GM19193 (cell line): ENCODE measurements around the gene CHPF.

Experiments
- POLR2A ChIP-seq: IDR thresholded peaks from 4 replicates; pipeline ENCODE4 v1.6.1; 2011; ENCODE audit not compliant: insufficient read depth, insufficient read length; ENCODE audit errors: extremely low read depth

CHPF gene

DNA sequence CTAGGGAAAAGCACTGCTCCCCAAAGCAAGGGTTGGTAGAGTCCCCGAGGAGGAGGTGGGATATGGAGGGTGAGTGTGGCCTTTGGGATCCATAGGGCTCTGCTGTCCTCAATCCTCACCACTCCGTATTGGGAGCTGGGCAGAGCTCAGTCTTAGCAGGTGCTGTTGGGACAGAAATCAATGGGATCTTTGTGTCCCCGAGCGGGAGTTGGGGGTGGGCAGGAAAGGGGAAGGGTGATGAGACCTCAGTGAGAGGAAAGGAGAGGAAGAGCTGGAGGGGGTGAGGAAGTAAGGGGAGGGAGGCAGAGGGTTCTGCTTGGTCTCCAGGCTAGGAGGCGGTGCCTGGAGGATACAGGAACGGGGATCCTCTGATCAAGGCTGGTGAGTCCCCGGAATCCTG, 26.7 kb downstream of the CHPF start:
- no peak for TF ChIP-seq POLR2A

DNA sequence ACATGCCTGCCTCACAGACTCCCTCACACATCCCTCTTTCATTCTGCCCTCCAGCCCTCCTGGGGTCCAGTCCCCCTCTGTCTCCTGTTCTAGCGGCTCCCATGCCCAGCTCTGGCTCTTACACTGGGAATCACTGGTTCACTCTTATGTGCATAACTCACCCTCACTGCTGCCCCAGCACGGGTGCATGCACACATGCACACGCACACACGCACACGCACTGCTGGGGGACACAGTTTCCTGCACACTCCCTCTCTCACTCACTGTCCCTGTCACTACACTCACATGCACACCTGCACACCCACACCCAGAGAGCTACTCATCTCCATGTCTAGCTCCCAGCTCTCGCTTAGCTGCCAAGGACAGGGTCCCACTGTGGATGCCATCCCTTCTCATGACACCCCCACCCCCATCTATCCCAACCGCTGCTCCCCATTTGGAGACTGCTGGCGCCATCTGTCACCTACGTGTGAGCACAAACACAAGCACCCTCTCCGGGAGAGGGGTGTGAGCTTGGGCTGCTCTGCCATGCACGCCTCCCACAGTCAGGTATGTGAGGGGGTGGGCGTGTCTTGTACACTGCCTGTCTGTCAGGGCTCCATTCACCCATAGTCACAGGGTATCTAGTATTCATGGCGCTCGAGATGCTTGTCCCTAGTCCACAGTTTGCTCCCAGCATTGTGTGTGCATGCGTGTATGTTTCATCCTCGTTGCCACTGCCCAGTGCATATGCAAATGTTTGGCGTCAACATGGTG, 27.6 kb downstream of the CHPF start:
- no peak for TF ChIP-seq POLR2A

DNA sequence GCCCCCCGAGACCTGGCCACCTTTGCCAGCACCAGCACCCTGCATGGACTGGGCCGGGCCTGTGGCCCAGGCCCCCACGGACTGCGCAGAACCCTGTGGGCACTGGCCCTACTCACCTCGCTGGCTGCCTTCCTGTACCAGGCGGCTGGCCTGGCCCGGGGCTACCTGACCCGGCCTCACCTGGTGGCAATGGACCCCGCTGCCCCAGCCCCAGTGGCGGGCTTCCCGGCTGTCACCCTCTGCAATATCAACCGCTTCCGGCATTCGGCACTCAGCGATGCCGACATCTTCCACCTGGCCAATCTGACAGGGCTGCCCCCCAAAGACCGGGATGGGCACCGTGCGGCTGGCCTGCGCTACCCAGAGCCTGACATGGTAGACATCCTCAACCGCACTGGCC, 28.8 kb downstream of the CHPF start:
- TF ChIP-seq POLR2A: no peak

DNA sequence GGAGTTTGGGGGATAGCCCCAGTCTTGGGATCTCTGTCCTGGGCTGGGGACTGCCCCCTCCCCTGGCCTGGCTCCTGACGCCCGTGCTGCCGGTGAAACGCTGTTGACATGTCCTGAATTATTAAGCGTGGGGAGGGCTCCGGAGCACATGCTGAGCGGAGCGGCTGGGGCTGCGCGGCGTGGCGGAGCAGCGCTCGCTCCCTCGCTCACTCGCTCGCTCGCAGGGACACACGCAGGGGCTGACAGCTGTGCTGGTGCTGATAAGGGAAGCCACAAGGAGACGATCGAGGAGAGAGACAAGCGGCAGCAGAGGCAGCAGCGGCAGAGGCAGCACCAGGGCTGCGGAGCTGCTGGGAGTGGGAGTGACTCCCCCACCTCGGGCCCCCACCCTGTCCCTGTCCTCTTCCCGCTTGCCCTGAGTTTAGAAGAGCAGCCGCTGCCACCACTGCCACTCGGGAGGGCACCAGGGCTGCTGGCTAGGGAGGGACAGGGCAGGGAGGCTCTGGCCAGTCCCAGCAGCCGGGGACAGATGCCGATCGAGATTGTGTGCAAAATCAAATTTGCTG, 29.3 kb downstream of the CHPF start, which contains the start of gene ASIC4:
Gene ASIC4 (plus strand): TSS at position 287 of the 566 bp plus-strand sequence. CDS start 243 bp downstream, at position 530.
- TF ChIP-seq POLR2A: no peak

DNA sequence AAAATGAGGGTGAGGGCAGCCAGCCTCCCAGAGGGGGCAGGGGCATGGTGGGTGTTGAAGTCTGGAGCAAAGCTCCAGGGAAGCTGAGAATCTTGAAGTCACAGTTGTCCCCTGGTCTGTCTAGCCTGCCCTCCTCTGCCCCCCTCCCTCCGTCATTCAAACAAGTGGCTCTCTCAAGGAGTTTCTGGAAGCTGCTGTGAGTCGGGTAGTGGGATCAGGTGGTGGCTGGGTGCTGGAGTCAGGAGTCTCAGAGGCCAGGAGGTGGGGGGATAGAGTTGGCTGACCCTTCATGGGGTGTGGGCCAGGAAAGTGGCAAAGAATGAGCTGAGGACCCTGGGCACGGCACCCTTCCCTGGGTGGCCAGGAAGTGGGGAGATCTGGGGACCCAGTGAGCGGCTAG, 29.8 kb downstream of the CHPF start:
- TF ChIP-seq POLR2A: no peak

DNA sequence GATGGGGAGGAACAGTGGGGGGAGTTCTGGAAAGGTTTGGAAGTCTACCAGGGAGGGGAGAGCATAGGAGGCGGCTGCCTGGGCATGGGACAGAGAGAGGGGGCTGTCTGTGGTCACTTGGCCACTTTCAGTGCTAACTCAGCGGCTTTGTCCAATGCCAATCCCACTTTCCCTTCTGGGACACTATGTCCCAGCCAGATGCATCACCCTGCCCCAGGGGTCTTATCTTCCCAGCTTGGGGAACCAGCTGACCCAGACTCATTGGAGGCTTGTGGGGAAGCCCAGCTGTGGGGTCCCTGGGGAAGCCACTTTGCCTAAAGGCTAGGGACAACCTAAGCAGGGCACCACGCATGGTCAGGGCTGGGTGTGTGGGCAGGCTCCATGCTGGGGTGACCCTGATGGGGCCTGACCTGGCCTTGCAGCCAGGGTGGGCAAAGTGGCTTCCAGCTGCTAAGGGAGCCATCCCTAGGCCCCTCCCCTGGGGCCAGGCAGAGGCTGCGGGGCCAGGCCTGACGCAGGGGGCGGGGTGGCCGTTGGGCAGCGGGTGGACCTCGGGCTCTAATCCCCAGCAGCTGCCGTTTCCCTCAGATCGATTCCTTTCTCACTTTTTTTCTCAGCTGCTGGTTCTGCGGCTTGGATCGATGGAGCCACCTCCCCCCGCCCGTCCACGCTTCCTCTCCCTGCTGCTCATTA, 30.9 kb downstream of the CHPF start:
- TF ChIP-seq POLR2A: no peak

DNA sequence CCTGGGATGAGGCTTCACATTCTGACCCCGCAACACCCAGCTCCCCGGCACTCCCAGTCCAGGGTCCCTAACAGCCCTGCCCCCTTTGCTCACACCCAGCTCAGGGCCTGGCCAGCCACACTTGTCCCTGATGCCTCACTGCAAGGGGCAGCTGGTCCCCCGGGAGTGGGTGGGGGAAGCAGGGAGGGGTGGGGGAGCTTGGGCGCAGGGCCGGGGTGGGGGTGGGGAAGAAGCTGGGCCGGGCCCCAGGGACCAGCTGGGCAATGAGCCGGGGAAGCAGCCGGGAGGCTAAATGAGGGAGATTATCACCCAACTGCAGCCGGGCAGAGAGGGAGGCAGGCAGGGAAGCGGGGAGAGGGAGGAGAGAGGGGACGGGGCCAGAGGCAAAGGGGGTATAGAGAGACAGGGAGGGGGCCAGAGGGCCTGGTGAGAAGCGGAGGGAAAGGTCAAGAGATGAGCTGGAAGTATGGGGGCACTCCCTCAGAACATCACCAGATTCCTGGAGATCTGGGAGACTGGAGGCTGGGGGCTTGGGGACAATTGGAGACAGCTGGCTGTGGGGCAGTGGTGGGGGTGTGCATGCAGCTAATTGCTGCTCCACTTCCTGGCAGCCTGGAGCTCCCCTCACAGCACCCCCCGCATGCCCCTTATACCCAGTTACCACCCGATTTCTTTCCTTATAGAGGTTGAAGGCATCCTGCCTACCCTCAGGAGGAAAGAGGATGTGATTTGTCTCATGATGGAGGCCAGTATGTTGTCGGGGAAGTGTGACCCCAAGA, 31.9 kb downstream of the CHPF start:
- TF ChIP-seq POLR2A: no peak

DNA sequence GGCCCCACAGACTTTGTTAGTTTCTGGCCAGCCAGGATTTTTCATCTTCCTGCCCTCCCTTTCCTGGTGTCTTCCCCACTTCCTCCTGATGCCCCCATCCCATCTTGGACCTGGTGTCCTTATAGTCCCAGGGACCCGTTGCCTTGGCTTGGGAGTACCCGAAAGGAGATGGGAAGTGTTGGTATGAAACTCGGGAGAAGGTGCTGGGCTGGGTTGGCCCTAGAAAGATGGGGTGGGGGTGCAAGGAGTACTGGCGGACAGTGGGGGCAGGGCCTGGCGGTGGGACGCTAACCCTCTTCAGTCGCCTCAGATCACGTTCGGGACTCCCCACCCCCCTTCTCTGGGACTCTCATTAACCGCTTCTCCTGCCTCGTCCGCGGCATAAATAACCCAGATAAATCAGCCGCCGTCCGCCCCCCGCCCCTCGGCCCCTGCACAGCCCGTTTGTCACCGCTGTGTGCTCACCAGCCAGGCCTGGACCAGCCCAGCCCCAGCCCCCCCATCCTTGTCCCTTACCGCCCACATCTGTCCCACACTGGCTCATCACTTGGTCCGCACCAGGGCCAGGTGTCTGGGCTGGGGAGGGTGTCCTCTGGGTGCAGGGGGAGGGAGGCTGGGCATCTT, 33.0 kb downstream of the CHPF start:
- no peak for TF ChIP-seq POLR2A

DNA sequence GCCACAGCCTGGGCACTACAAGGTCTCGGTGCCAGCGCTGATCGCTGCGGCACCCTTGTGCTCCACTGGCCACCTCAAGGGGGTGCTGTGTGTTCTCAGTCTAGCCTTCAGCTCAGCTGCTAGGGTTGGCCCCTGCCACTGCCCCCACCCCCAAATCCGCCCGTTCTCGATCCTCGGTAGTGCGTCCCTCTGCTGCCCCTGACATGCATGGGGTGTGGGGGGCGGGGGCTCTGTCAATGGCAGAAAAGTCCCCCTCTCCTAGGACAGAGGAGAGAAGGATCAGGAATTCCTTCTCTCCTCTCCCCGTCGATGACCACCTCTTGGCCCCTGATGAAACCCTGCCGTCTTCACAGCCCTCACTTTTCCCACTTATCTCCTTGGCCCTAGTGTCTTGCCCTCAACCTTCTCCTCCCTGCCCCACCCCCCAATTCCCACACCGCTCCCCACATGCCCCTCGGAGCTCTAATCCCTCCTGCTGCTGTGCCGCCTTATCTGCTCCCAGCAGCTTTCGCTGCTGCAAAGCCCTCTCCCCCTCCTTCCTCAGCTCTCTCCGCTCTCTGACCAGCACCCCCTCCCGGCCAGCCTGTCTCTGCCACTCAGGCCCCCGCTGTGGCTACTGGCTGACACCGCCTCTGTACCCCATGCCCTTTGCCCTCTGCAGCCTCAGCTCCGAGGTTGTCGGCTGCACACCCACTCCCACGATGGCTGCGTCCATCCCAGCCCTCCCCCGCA, 33.7 kb downstream of the CHPF start:
- TF ChIP-seq POLR2A: no peak

DNA sequence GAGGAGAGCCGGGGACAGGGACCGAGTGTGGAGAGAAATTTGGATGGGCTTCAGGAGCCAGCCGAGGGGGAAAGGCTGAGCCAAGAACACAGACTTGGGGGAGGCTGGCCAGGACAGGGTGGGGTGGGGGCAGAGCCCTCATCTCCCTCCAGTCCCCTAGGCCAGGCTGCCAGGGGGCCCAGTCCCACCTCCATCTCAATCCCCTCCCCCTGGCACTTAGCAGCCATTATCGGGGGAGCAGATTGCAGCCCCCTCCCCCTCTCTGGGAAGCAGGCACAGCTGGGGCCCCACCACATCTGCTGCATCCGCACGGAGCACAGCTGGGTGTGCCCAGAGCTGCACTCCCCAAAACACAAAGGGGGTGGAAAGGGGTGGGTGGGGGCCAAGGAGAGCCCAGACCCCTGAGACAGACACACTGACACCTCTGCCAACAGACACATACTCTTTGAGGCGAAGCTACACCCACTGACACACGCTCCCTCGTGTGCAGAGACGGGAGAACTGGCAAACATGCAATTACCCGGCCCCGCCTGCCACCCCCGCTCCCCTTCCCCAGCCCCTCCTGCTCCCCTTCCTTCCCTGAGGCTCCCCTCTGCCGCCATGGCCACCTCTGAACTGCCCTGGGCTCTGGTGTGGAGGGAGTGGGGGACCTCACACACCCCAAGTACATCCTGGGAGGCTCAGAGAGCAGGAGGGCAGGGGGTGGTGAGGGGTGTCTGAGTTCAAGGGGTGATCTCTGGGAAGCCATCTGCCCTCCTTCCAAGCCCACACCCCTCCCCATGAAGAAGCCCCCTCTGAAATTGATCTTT, 34.4 kb downstream of the CHPF start:
- no peak for TF ChIP-seq POLR2A

DNA sequence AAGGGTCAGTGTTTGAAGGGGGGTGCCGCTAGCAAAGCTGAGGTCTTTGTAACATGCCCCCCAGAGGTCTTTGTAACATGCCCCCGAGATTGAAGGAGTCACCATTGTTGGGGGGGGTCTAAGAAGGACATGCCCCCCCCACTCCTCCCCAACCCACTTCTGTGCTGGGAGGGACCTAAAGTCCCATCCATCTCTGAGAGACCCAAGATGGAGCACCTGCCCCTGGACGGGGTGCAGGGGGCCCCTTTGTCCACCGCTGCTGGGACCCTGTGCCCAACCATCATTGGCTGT, 35.2 kb downstream of the CHPF start:
- no peak for TF ChIP-seq POLR2A

DNA sequence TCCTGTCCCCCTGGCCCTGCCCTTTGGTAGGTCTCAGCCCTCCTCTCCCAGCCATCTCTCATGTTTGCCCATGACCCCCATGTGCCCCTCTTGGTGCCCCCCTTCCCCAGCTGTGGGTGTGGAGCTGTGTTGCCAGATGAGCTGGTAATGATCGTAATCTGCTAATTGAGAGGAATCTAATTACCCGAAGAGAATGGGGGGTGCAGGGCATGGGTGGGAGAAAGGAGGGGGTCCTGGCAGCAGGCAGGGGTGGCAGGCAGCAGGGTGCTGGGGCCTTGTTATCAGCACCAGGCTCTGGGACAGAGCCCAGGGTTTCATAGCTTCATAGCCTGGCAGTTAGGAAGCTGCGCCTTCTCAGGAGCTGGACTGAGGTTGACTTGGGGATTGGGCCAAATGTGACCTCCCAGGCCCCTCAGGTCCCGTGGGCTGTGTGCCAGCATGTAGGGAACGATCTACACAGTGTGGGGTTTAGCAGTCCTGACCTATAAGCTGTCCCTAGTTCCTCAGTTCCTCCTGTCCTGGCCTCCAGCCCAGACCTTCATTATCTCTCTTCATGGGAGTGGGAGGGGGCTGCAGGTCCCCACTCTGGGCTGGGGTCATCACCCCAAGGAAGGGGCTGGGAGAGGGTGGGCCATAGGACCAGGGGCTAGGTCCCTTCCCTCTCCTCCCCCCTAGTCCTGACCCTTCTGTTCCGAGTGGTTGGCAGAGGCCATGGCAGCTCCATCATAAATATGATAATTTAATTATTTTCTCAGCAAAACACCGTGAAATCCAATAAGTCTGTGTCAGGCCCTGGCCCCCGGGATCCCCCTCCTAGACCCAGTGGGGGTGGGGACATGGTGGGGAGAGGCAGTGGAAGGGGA, 35.8 kb downstream of the CHPF start:
- no peak for TF ChIP-seq POLR2A
